Breast epithelium (tissue), 3 donors: ENCODE data around the gene USP43.

Source experiments
- POLR2A ChIP-seq: fragments of 450-650 bp; IDR thresholded peaks from one replicate; pipeline ENCODE4 v1.6.1; 2016; ENCODE audit warnings: antibody characterized with exemption, mild to moderate bottlenecking, moderate library complexity
- POLR2AphosphoS5 ChIP-seq, 3 donors: sonication (generic); formaldehyde crosslinking; IDR thresholded peaks; one replicate each; pipeline ENCODE4 v1.6.1; 2017; ENCODE audit warnings: antibody characterized with exemption in 3 of 3
- TF ChIP-seq, protein P1 (sequence below), 3 donors: fragments of 450-650 bp; IDR thresholded peaks; one replicate each; pipeline ENCODE4 v1.5.1; 2016 to 2017; ENCODE audit warnings: antibody characterized with exemption in 3 of 3, mild to moderate bottlenecking in 3 of 3, moderate library complexity in 3 of 3

DNA sequence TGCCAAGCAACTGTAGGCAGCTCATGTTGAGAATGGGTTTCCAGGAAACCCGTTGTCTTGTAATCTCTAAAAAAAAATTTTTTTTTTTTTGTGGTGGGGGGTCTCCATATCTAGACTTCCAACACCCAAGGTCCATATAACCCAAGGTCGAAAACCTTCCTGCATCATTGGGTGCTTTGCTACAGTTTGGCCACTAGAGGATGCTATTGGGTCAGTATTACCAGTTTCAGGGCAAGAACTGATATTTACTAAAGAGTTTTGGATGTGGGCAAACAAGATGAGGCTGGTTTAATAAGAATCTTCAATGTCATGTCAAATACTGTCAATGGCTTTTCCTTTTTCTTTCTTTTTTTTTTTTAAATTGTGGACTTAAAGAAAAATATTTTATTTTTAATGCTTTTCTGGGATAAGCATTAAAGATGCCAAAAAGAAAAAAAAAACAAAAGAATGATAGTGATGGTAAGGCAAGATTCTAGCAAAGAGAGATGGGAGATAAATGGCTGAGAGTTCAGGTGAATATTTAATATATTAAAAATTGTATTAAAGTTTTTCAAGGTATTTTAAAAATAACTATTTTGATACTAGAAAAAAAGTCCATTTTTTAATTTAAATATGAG, 83.8 kb downstream of the USP43 start:
- TF ChIP-seq, protein P1, sequence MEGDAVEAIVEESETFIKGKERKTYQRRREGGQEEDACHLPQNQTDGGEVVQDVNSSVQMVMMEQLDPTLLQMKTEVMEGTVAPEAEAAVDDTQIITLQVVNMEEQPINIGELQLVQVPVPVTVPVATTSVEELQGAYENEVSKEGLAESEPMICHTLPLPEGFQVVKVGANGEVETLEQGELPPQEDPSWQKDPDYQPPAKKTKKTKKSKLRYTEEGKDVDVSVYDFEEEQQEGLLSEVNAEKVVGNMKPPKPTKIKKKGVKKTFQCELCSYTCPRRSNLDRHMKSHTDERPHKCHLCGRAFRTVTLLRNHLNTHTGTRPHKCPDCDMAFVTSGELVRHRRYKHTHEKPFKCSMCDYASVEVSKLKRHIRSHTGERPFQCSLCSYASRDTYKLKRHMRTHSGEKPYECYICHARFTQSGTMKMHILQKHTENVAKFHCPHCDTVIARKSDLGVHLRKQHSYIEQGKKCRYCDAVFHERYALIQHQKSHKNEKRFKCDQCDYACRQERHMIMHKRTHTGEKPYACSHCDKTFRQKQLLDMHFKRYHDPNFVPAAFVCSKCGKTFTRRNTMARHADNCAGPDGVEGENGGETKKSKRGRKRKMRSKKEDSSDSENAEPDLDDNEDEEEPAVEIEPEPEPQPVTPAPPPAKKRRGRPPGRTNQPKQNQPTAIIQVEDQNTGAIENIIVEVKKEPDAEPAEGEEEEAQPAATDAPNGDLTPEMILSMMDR (IDR thresholded peaks at IDR 0.05): peak; percentile 94 to 98 (median 96)
- no peak for TF ChIP-seq POLR2A
- no peak for TF ChIP-seq POLR2AphosphoS5 (IDR thresholded peaks at IDR 0.05)
